K562 (cell line): ENCODE measurements around the gene WNK1. TPM values are rescaled to one million over a fixed set of nuclear protein-coding genes. Genes with fewer than 3 reads are reported as not detected.

Source experiments
- ATAC-seq: fragments of 200-7000 bp; cut with Tn5 transposase; 3 replicates; pipeline ENCODE4 v1.9.1; 2020; ENCODE audit warnings: moderate library complexity
- BruUV-seq: library from RNA; stranded (reverse); fragments of 400-500 nt; replicated peaks from 2 replicates; lab custom pipeline; 2021; lab: Mats Ljungman, UMichigan
- CTCF ChIA-PET: fragments of 300-600 bp; formaldehyde crosslinking; extraction: SDS; loops from one replicate; lab custom pipeline; 2021; ENCODE audit warnings: low intra/inter-chr PET ratio; lab: Yijun Ruan, JAX
- POLR2A ChIA-PET: fragments of 300-600, 350-650 bp; sonication (Branson Sonifier 250); formaldehyde crosslinking; extraction: SDS; loops from one replicate; lab custom pipeline; 2021; ENCODE audit warnings: antibody characterized with exemption, inconsistent platforms; lab: Yijun Ruan, JAX
- DNase-seq, 4 experiments: peaks; one replicate each; pipeline versions ENCODE4 v3.0.0 to v3.0.0-alpha.2; 2011 to 2018; ENCODE audit warnings: low spot score in 3 of 4, mixed read lengths in 3 of 4; ENCODE audit errors: extremely low read depth in 1 of 4
- FAIRE-seq: peaks from 2 replicates; lab custom pipeline; 2011; peaks lifted over from hg19 to GRCh38; lab: Jason Lieb, UNC
- H2AFZ ChIP-seq: 2 replicates; pipeline ENCODE4 v1.6.0; 2011; ENCODE audit warnings: low read depth, low read length, control low read depth, inconsistent platforms
- H3K27ac ChIP-seq: fragments of 200-600 bp; 3 replicates; pipeline ENCODE4 v1.8.0; 2011; ENCODE audit warnings: low read depth, mild to moderate bottlenecking, control low read depth, inconsistent platforms, low read length, moderate library complexity, mixed read lengths; ENCODE audit errors: extremely low read depth
- H3K27me3 ChIP-seq, 2 experiments: fragments of 300-600 bp in 1 of 2; 2 replicates in 1 of 2; 3 replicates in 1 of 2; pipeline versions ENCODE4 v1.6.0 to v1.8.0; 2011; ENCODE audit warnings: inconsistent platforms in 2 of 2, low read length in 2 of 2, mild to moderate bottlenecking in 1 of 2, mixed read lengths in 1 of 2, moderate library complexity in 1 of 2; ENCODE audit not compliant: control insufficient read depth in 2 of 2, insufficient read depth in 2 of 2
- H3K36me3 ChIP-seq: fragments of 300-600 bp; 3 replicates; pipeline ENCODE4 v1.8.0; 2011; ENCODE audit warnings: mild to moderate bottlenecking, low read length, inconsistent platforms; ENCODE audit not compliant: control insufficient read depth, insufficient read depth
- H3K4me1 ChIP-seq, 2 experiments: fragments of 200-600 bp in 1 of 2; replicated peaks in 1 of 2; 2 replicates in 1 of 2; 3 replicates in 1 of 2; pipeline versions ENCODE4 v1.5.1 to v1.8.0; 2011; ENCODE audit warnings: inconsistent platforms in 2 of 2, low read length in 2 of 2, mild to moderate bottlenecking in 1 of 2, mixed read lengths in 1 of 2, moderate library complexity in 1 of 2; ENCODE audit not compliant: control insufficient read depth in 2 of 2, insufficient read depth in 2 of 2
- H3K4me2 ChIP-seq: 2 replicates; pipeline ENCODE4 v1.6.1; 2011; ENCODE audit warnings: low read length, control low read depth, inconsistent platforms, mixed read lengths; ENCODE audit not compliant: insufficient read depth
- H3K4me3 ChIP-seq: fragments of 200-600 bp; sonication (generic), shearing (Covaris generic); 2 replicates; pipeline ENCODE4 v1.5.1; 2016; ENCODE audit warnings: control low read depth, inconsistent platforms
- H3K79me2 ChIP-seq: fragments of 200-600 bp; 3 replicates; pipeline ENCODE4 v1.8.0; 2011; ENCODE audit warnings: low read length, inconsistent platforms; ENCODE audit not compliant: control insufficient read depth, insufficient read depth
- H3K9ac ChIP-seq, 2 experiments: 2 replicates each; pipeline versions ENCODE4 v1.6.0 to v1.6.1; 2011; ENCODE audit warnings: low read depth in 2 of 2, low read length in 2 of 2, control low read depth in 1 of 2, inconsistent platforms in 1 of 2, mild to moderate bottlenecking in 1 of 2, mixed read lengths in 1 of 2; ENCODE audit not compliant: insufficient read depth in 1 of 2
- H3K9me1 ChIP-seq: one replicate; pipeline ENCODE4 v1.6.0; 2011; ENCODE audit warnings: inconsistent platforms, mild to moderate bottlenecking, low read length, moderate library complexity; ENCODE audit not compliant: control insufficient read depth, insufficient read depth
- H3K9me3 ChIP-seq: replicated peaks from 2 replicates; pipeline ENCODE4 v1.5.1; 2011; ENCODE audit warnings: low read depth, low read length, inconsistent platforms; ENCODE audit not compliant: control insufficient read depth, insufficient read depth
- H4K20me1 ChIP-seq: replicated peaks from 2 replicates; pipeline ENCODE4 v1.6.1; 2011; ENCODE audit warnings: low read length, inconsistent platforms, mixed read lengths; ENCODE audit not compliant: control insufficient read depth, insufficient read depth
- ASH1L ChIP-seq: fragments of 450-650 bp; IDR thresholded peaks from 2 replicates; pipeline ENCODE4 v1.6.1; 2018; ENCODE audit warnings: borderline replicate concordance, mild to moderate bottlenecking, low read depth; ENCODE audit not compliant: partially characterized antibody
- CC2D1A ChIP-seq: fragments of 450-650 bp; IDR thresholded peaks from 2 replicates; pipeline ENCODE4 v1.6.1; 2017; ENCODE audit warnings: mild to moderate bottlenecking
- CTCFL ChIP-seq: IDR thresholded peaks from 2 replicates; pipeline ENCODE4 v1.6.1; 2011; ENCODE audit warnings: borderline replicate concordance, low read depth, mild to moderate bottlenecking, moderate library complexity, low read length; ENCODE audit not compliant: insufficient read depth, poor library complexity, severe bottlenecking
- KAT8 ChIP-seq: fragments of 450-650 bp; IDR thresholded peaks from 2 replicates; pipeline ENCODE4 v1.6.1; 2016; ENCODE audit warnings: low read depth, mild to moderate bottlenecking
- MCM3 ChIP-seq: fragments of 450-650 bp; IDR thresholded peaks from 2 replicates; pipeline ENCODE4 v1.6.1; 2016
- MXI1 ChIP-seq: IDR thresholded peaks from 2 replicates; pipeline ENCODE4 v1.6.1; 2011; ENCODE audit warnings: low read depth, mild to moderate bottlenecking, improper control_type of control experiment, low read length
- MYNN ChIP-seq, 2 experiments: sonication (generic); formaldehyde crosslinking in 1 of 2; IDR thresholded peaks; 2 replicates each; pipeline versions ENCODE4 v1.5.0 to v1.6.1; 2016 to 2020; ENCODE audit warnings: antibody characterized with exemption in 1 of 2, missing genetic modification reagents in 1 of 2
- RUNX1 ChIP-seq: sonication (generic); IDR thresholded peaks from 2 replicates; pipeline ENCODE4 v1.6.1; 2016; ENCODE audit warnings: antibody characterized with exemption, low read depth
- SMAD2 ChIP-seq: fragments of 150-350 bp; IDR thresholded peaks from 2 replicates; pipeline ENCODE4 v1.6.1; 2014; ENCODE audit warnings: low read depth, mild to moderate bottlenecking, low read length
- ZBTB40 ChIP-seq, 2 experiments: fragments of 450-650 bp in 1 of 2; sonication (generic) in 1 of 2; formaldehyde crosslinking in 1 of 2; IDR thresholded peaks; 2 replicates each; pipeline versions ENCODE4 v1.7.1 to v1.9.0; 2016 to 2022; ENCODE audit warnings: inconsistent platforms in 1 of 2, mild to moderate bottlenecking in 1 of 2, missing genetic modification reagents in 1 of 2
- ZNF644 ChIP-seq: fragments of 200-800 bp; sonication (Bioruptor generic); IDR thresholded peaks from 2 replicates; pipeline ENCODE4 v1.6.1; 2016; ENCODE audit warnings: low read depth, missing genetic modification characterization, missing compliant biosample characterization
- WGBS: fragments of 100-300 bp; shearing (Covaris generic); methylation state at CpG from one replicate; pipeline ENCODE4 v1.1.6; 2016; ENCODE audit warnings: low coverage, mixed read lengths; ENCODE audit not compliant: insufficient coverage; ENCODE audit errors: missing lambda C conversion rate; 5-methylcytosine and 5-hydroxymethylcytosine counted together
- in situ Hi-C: fragments of 300-500 bp; cut with MboI; formaldehyde crosslinking; loops from 4 replicates; pipeline ENCODE4 v1.15.0; 2018; ENCODE audit warnings: inconsistent platforms, mixed read lengths
- intact Hi-C: fragments of 100-400 bp; cut with micrococcal nuclease; formaldehyde crosslinking; loops from 2 replicates; pipeline ENCODE4 v1.14.2; 2022
- polyA plus RNA-seq, 8 experiments: library from polyadenylated mRNA; depleted of rRNA in 4 of 8; stranded (reverse) in 5 of 8; unstranded in 3 of 8; fragments of >200 nt; fragmentation: Nextera tagmentation in 2 of 8; fragmentation: Illumina TruSeq in 1 of 8; extraction: Ambion mirVana in 2 of 8; extraction: Trizol in 1 of 8; gene quantifications; 2 replicates each; pipeline versions ENCODE4 v1.2.1 to v1.2.3, GENCODE V29; 2011 to 2014; ENCODE audit warnings: inconsistent platforms in 1 of 8, missing spikeins in 1 of 8
- total RNA-seq, 7 experiments: library from RNA; depleted of rRNA in 6 of 7; stranded (reverse); fragments of >200 nt in 6 of 7; fragmentation: Illumina TruSeq in 2 of 7; extraction: Trizol in 2 of 7; gene quantifications; 2 replicates each; pipeline versions ENCODE4 v1.2.1 to v1.2.3, GENCODE V29; 2011 to 2021; ENCODE audit warnings: low replicate concordance in 1 of 7
- TF ChIP-seq, protein P1 (sequence below): fragments of 250-450 bp; sonication (Bioruptor Pico); IDR thresholded peaks from 2 replicates; pipeline ENCODE4 v1.8.0; 2021; ENCODE audit warnings: moderate library complexity, mild to moderate bottlenecking, inconsistent platforms

Gene WNK1
- total and polyA plus RNA-seq, 9 of the 15 experiments (the other 6 are each of a cell fraction or from before 2014, with no cell fraction given): 4.3 to 73.9 (median 31.0) TPM

GRCh38 chr12:931591-931990, 179.2 kb downstream of the WNK1 start:
- no TSS peak for BruUV-seq
- no peak for TF ChIP-seq ASH1L
- no peak for TF ChIP-seq ZBTB40 (IDR thresholded peaks at IDR 0.05)
- TF ChIP-seq ZBTB40 (CRISPR knock-in tag; IDR thresholded peaks at IDR 0.05): no peak
- TF ChIP-seq MYNN (IDR thresholded peaks at IDR 0.05): no peak
- no peak for TF ChIP-seq MYNN (CRISPR knock-in tag; IDR thresholded peaks at IDR 0.05)
- no peak for TF ChIP-seq MCM3
- no peak for TF ChIP-seq CC2D1A
- no peak for TF ChIP-seq CTCFL
- TF ChIP-seq RUNX1: no peak
- TF ChIP-seq ZNF644: no peak
- TF ChIP-seq, protein P1, sequence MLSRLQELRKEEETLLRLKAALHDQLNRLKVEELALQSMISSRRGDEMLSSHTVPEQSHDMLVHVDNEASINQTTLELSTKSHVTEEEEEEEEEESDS: no peak
- TF ChIP-seq MXI1: no peak
- no peak for TF ChIP-seq KAT8
- TF ChIP-seq SMAD2: no peak

More at GRCh38 chr12:931591-931990, 179.2 kb downstream of the WNK1 start:
- no peaks in the 10 kb centered on the region for H3K9me3 ChIP-seq
- intact Hi-C loops (no loop called here), in situ Hi-C loops (no loop called here)
- no peaks in the 10 kb centered on the region for H4K20me1 ChIP-seq
- H3K27ac ChIP-seq: no peak overlapping the region
- no peak for DNase-seq
- POLR2A ChIA-PET: interaction anchor here (1.0 kb wide), 1 partner anchor 18 kb away, joined by 3 read pairs; the partner anchor contains the start of gene RAD52
- H3K36me3 ChIP-seq: peaks cover 37% of the 10 kb centered on the region; the same call in 2 of the 3 replicates
- CTCF ChIA-PET: no interaction called here
- H3K4me1 ChIP-seq: no peaks in the 10 kb centered on the region; a peak in 1 of 5 replicates
- no peak overlapping the region for H3K9ac ChIP-seq
- H3K4me3 ChIP-seq: no peak overlapping the region
- no peak for ATAC-seq
- no peak overlapping the region for H3K4me2 ChIP-seq
- H2AFZ ChIP-seq: no peak overlapping the region
- no peaks in the 10 kb centered on the region for H3K9me1 ChIP-seq
- H3K27me3 ChIP-seq: no peaks in the 10 kb centered on the region
- no peak for FAIRE-seq
- 89% methylated on average over 4 of the region's 4 CpGs for WGBS
- no peaks in the 10 kb centered on the region for H3K79me2 ChIP-seq
